ENCODE data around the gene AMIGO3.

GRCh38 chr3:49727924-49728361 is 8.5 kb upstream of the AMIGO3 start:
- no peak for TF ChIP-seq CTCF (IDR thresholded peaks at IDR 0.05; ENCODE audit: insufficient read depth, low read length, poor library complexity, severe bottlenecking)
- TF ChIP-seq EZH2phosphoT487 (conservative IDR thresholded peaks at IDR 0.05; ENCODE audit: low read length): no peak

Measured in SU-DHL-6 (cell line).